PC-3 (cell line): ENCODE measurements around the gene WNT5B.
"Not testable (repeated sequence)": the region's sequence is repeated elsewhere in the genome, so short reads cannot be mapped to it uniquely, and the experiment has no call there.

Experiments used
- EZH2phosphoT487 ChIP-seq: fragments of 300-600 bp; sonication (generic); IDR thresholded peaks from 2 replicates; pipeline ENCODE4 v1.6.1; 2018; ENCODE audit warnings: mild to moderate bottlenecking, antibody characterized with exemption, low read length, borderline replicate concordance
- TF ChIP-seq, protein P1 (sequence below): fragments of 300-600 bp; sonication (generic); conservative IDR thresholded peaks from 2 replicates; pipeline ENCODE4 v1.5.1; 2017; ENCODE audit warnings: antibody characterized with exemption, low read depth, mild to moderate bottlenecking, low read length

DNA sequence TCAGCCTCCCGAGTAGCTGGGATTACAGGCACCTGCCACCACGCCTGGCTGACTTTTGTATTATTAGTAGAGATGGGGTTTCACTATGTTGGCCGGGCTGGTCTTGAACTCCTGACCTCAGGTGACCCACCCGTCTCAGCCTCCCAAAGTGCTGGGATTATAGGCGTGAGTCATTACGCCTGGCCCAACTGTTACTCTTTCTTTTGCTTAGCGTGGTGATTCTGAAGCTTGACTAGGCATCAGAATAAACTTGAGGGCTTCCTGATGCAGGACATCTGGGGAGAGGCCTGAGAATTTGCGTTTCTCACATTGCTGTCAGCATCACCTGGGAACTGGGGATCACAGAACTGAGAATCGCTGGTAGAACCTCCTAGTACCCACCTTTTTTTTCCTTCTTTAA, 26.3 kb upstream of the WNT5B start:
- TF ChIP-seq, protein P1, sequence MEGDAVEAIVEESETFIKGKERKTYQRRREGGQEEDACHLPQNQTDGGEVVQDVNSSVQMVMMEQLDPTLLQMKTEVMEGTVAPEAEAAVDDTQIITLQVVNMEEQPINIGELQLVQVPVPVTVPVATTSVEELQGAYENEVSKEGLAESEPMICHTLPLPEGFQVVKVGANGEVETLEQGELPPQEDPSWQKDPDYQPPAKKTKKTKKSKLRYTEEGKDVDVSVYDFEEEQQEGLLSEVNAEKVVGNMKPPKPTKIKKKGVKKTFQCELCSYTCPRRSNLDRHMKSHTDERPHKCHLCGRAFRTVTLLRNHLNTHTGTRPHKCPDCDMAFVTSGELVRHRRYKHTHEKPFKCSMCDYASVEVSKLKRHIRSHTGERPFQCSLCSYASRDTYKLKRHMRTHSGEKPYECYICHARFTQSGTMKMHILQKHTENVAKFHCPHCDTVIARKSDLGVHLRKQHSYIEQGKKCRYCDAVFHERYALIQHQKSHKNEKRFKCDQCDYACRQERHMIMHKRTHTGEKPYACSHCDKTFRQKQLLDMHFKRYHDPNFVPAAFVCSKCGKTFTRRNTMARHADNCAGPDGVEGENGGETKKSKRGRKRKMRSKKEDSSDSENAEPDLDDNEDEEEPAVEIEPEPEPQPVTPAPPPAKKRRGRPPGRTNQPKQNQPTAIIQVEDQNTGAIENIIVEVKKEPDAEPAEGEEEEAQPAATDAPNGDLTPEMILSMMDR, result not testable (repeated sequence)
- TF ChIP-seq EZH2phosphoT487, result not testable (repeated sequence)
